Measurements from ENCODE around the gene GOLIM4. TPM values are rescaled to one million over a fixed set of nuclear protein-coding genes. Genes with fewer than 3 reads are reported as not detected.

GOLIM4 gene
- polyA plus RNA-seq, 1 experiment: 34.4 TPM

- ChIA-PET POLR2A (no interaction called here), CTCF (interaction anchor here (0.5 to 0.8 kb wide), 2 partner anchors 73 to 74 kb away, joined by 3 to 7 read pairs; no protein-coding TSS in a partner anchor)
- no peak for TF ChIP-seq CTCF (IDR thresholded peaks at IDR 0.05; ENCODE audit: low read depth, low read length)
- no peaks in the 10 kb centered on the region for H3K27me3 ChIP-seq (ENCODE audit: control insufficient read depth, insufficient read depth, low read length)
- H3K27ac ChIP-seq (ENCODE audit: low read depth, low read length): no peak overlapping the region
- no peaks in the 10 kb centered on the region for H3K9me3 ChIP-seq (ENCODE audit: control insufficient read depth, insufficient read depth, low read length)
- H3K4me3 ChIP-seq (ENCODE audit: low read depth, low read length): no peak overlapping the region
- no peak for DNase-seq (ENCODE audit: low read depth, low spot score)
Measured at GRCh38 chr3:168091941-168092340, 3.8 kb downstream of the GOLIM4 start.

GRCh38 chr3:168091302-168091858 is 4.3 kb downstream of the GOLIM4 start:
- H3K9me3 ChIP-seq (ENCODE audit: control insufficient read depth, insufficient read depth, low read length): no peaks in the 10 kb centered on the region
- POLR2A ChIA-PET: no interaction called here

GRCh38 chr3:168090306-168091085 is 5.2 kb downstream of the GOLIM4 start:
- H3K27me3 ChIP-seq (ENCODE audit: control insufficient read depth, insufficient read depth, low read length): no peaks in the 10 kb centered on the region
- DNase-seq (ENCODE audit: low read depth, low spot score): peak; percentile 20
- ChIA-PET POLR2A (no interaction called here), CTCF (interaction anchor here (0.6 to 1.8 kb wide), 4 partner anchors 10 to 76 kb away, joined by 3 to 14 read pairs (median 6); no protein-coding TSS in a partner anchor)
- H3K4me3 ChIP-seq (ENCODE audit: low read depth, low read length): no peak overlapping the region
- peak; percentile 24; the same call in 1 of the 2 replicates for TF ChIP-seq CTCF (IDR thresholded peaks at IDR 0.05; ENCODE audit: low read depth, low read length)
- H3K9me3 ChIP-seq (ENCODE audit: control insufficient read depth, insufficient read depth, low read length): no peaks in the 10 kb centered on the region
- H3K27ac ChIP-seq (ENCODE audit: low read depth, low read length): no peak overlapping the region

More at GRCh38 chr3:168091302-168091858, 4.3 kb downstream of the GOLIM4 start:
- no peak for TF ChIP-seq CTCF (IDR thresholded peaks at IDR 0.05; ENCODE audit: low read depth, low read length)
- Histone ChIP-seq H3K27me3 (ENCODE audit: control insufficient read depth, insufficient read depth, low read length) (no peaks in the 10 kb centered on the region), H3K27ac (ENCODE audit: low read depth, low read length) (no peak overlapping the region), H3K4me3 (ENCODE audit: low read depth, low read length) (no peak overlapping the region)
- CTCF ChIA-PET: interaction anchor here (0.5 to 0.8 kb wide), 2 partner anchors 74 to 75 kb away, joined by 3 to 7 read pairs; no protein-coding TSS in a partner anchor
- DNase-seq (ENCODE audit: low read depth, low spot score): no peak

GRCh38 chr3:168089179-168089771 is 6.4 kb downstream of the GOLIM4 start:
- POLR2A ChIA-PET: no interaction called here

More at GRCh38 chr3:168089179-168089771, 6.4 kb downstream of the GOLIM4 start:
- H3K9me3 ChIP-seq (ENCODE audit: control insufficient read depth, insufficient read depth, low read length): no peaks in the 10 kb centered on the region
- CTCF ChIA-PET: interaction anchor here (1.0 to 1.8 kb wide), 3 partner anchors 9 to 77 kb away, joined by 3 to 9 read pairs (median 8); no protein-coding TSS in a partner anchor
- no peaks in the 10 kb centered on the region for H3K27me3 ChIP-seq (ENCODE audit: control insufficient read depth, insufficient read depth, low read length)
- DNase-seq (ENCODE audit: low read depth, low spot score): no peak
- H3K27ac ChIP-seq (ENCODE audit: low read depth, low read length): no peak overlapping the region
- TF ChIP-seq CTCF (IDR thresholded peaks at IDR 0.05; ENCODE audit: low read depth, low read length): no peak
- no peak overlapping the region for H3K4me3 ChIP-seq (ENCODE audit: low read depth, low read length)
